Measurements from ENCODE around the gene GOLIM4.

DNA sequence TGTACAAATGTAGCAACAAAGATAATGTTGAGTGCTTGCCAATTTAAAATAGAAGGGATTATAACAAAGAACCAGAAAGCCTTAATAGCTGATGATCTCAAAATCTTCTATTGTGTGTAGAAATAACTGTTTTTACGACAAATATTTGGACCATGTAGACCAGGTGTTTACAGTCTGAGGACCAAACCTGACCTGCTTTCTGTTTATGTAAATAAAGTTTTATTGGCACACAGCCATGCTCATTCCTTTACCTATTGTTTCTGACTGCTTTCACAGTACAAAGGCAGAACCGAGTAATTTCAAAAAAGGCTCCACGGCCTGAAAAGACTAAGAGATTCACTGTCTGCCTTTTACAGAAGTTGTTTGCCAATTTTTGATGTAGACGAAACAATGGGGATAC, 91.8 kb downstream of the GOLIM4 start:
- TF ChIP-seq, protein P1, sequence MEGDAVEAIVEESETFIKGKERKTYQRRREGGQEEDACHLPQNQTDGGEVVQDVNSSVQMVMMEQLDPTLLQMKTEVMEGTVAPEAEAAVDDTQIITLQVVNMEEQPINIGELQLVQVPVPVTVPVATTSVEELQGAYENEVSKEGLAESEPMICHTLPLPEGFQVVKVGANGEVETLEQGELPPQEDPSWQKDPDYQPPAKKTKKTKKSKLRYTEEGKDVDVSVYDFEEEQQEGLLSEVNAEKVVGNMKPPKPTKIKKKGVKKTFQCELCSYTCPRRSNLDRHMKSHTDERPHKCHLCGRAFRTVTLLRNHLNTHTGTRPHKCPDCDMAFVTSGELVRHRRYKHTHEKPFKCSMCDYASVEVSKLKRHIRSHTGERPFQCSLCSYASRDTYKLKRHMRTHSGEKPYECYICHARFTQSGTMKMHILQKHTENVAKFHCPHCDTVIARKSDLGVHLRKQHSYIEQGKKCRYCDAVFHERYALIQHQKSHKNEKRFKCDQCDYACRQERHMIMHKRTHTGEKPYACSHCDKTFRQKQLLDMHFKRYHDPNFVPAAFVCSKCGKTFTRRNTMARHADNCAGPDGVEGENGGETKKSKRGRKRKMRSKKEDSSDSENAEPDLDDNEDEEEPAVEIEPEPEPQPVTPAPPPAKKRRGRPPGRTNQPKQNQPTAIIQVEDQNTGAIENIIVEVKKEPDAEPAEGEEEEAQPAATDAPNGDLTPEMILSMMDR (conservative IDR thresholded peaks at IDR 0.05 in 1 of 2, IDR thresholded peaks at IDR 0.05 in 1 of 2; ENCODE audit: low read depth in 1 of 2, low read length in 2 of 2) = no peak
- no peak for TF ChIP-seq EZH2 (IDR thresholded peaks at IDR 0.05; ENCODE audit: low read length, missing control alignments)
